NCI-H774 (cell line): ENCODE results near the gene APLP2.
"Not testable (repeated sequence)": the region's sequence is repeated elsewhere in the genome, so short reads cannot be mapped to it uniquely, and the experiment has no call there.

Experiments
- DNase-seq: peaks from one replicate; lab custom pipeline; 2025; lab: John Stamatoyannopoulos, UW

APLP2 gene

GRCh38 chr11:130172001-130172400 is 102.3 kb downstream of the APLP2 start:
- not testable (repeated sequence) for DNase-seq

- no peak for DNase-seq
Measured at GRCh38 chr11:130174642-130175041, 104.9 kb downstream of the APLP2 start.

GRCh38 chr11:130175898-130176297 is 106.2 kb downstream of the APLP2 start:
- DNase-seq, result no peak

- peak; percentile 23 for DNase-seq
Measured at GRCh38 chr11:130177782-130178181, 108.1 kb downstream of the APLP2 start.

- DNase-seq, result no peak
Measured at GRCh38 chr11:130178441-130179339, 109.0 kb downstream of the APLP2 start.

- peak; percentile 73 for DNase-seq
Measured at GRCh38 chr11:130179396-130180306, 110.0 kb downstream of the APLP2 start.

- DNase-seq, result no peak
Measured at GRCh38 chr11:130180491-130180890, 110.8 kb downstream of the APLP2 start.

GRCh38 chr11:130180896-130181294 is 111.2 kb downstream of the APLP2 start:
- DNase-seq, result no peak

GRCh38 chr11:130181295-130182272 is 111.9 kb downstream of the APLP2 start:
- peak; percentile 96 for DNase-seq

GRCh38 chr11:130183878-130184610 is 114.3 kb downstream of the APLP2 start:
- no peak for DNase-seq

GRCh38 chr11:130187096-130187495 is 117.4 kb downstream of the APLP2 start:
- DNase-seq, result no peak

GRCh38 chr11:130188047-130188446 is 118.4 kb downstream of the APLP2 start:
- DNase-seq, result no peak

GRCh38 chr11:130188585-130189347 is 119.1 kb downstream of the APLP2 start:
- no peak for DNase-seq

- no peak for DNase-seq
Measured at GRCh38 chr11:130189492-130190210, 120.0 kb downstream of the APLP2 start.

GRCh38 chr11:130190371-130190881 is 120.7 kb downstream of the APLP2 start:
- no peak for DNase-seq

GRCh38 chr11:130191896-130192295 is 122.2 kb downstream of the APLP2 start:
- no peak for DNase-seq

- no peak for DNase-seq
Measured at GRCh38 chr11:130192845-130193267, 123.2 kb downstream of the APLP2 start.

- DNase-seq, result not testable (repeated sequence)
Measured at GRCh38 chr11:130193551-130193950, 123.9 kb downstream of the APLP2 start.
